NB4 (cell line): ENCODE data around the gene KIF16B.

ENCODE experiments used
- CTCF ChIP-seq: IDR thresholded peaks from one replicate; pipeline ENCODE4 v1.5.1; 2012; ENCODE audit warnings: low read depth, low read length
- MAX ChIP-seq: IDR thresholded peaks from 2 replicates; pipeline ENCODE4 v1.6.1; 2011; ENCODE audit warnings: low read depth, low read length
- MYC ChIP-seq: IDR thresholded peaks from 2 replicates; pipeline ENCODE4 v1.6.1; 2011; ENCODE audit warnings: low read depth, low read length
- POLR2A ChIP-seq: IDR thresholded peaks from 2 replicates; pipeline ENCODE4 v1.6.1; 2011; ENCODE audit warnings: mild to moderate bottlenecking; ENCODE audit not compliant: insufficient read length; ENCODE audit errors: extremely low read depth

- TF ChIP-seq CTCF (no peak), POLR2A (no peak), MAX (no peak), MYC (no peak)
Observed at GRCh38 chr20:16587066-16587465, 13.8 kb upstream of the KIF16B start.
